Spleen (tissue), 7 donors: ENCODE data around the gene LCNL1.

Experiments
- POLR2A ChIP-seq, 3 donors: fragments of 450-650 bp; IDR thresholded peaks; one replicate each; pipeline ENCODE4 v1.5.1; 2017; ENCODE audit warnings: antibody characterized with exemption in 3 of 3, mild to moderate bottlenecking in 1 of 3
- TF ChIP-seq, protein P1 (sequence below), 11 experiments: fragments of 200-600 bp in 7 of 11; fragments of 450-650 bp in 4 of 11; sonication (generic) in 4 of 11; IDR thresholded peaks in 8 of 11; conservative IDR thresholded peaks in 3 of 11; 1 replicate in 7 of 11; 2 replicates in 4 of 11; pipeline versions ENCODE4 v1.4.0 to v1.8.0; 2016 to 2021; ENCODE audit warnings: antibody characterized with exemption in 11 of 11, inconsistent platforms in 4 of 11, mild to moderate bottlenecking in 1 of 11
- donor health status: DM: no; HTN: no; CAD: no; lungs with moderate emphysema.
- donor health status: DM: no; HTN: no; CAD: no.
- donor health status: DM: no; HTN: no; CAD: no.

GRCh38 chr9:136962701-136963248 lies 20.0 kb upstream of the LCNL1 start:
- TF ChIP-seq, protein P1, sequence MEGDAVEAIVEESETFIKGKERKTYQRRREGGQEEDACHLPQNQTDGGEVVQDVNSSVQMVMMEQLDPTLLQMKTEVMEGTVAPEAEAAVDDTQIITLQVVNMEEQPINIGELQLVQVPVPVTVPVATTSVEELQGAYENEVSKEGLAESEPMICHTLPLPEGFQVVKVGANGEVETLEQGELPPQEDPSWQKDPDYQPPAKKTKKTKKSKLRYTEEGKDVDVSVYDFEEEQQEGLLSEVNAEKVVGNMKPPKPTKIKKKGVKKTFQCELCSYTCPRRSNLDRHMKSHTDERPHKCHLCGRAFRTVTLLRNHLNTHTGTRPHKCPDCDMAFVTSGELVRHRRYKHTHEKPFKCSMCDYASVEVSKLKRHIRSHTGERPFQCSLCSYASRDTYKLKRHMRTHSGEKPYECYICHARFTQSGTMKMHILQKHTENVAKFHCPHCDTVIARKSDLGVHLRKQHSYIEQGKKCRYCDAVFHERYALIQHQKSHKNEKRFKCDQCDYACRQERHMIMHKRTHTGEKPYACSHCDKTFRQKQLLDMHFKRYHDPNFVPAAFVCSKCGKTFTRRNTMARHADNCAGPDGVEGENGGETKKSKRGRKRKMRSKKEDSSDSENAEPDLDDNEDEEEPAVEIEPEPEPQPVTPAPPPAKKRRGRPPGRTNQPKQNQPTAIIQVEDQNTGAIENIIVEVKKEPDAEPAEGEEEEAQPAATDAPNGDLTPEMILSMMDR (IDR thresholded peaks at IDR 0.05 in 8 of 11, conservative IDR thresholded peaks at IDR 0.05 in 3 of 11) = no peak
- no peak for TF ChIP-seq POLR2A (IDR thresholded peaks at IDR 0.05)
